Endothelial cell of umbilical vein (primary cell): ENCODE results near the gene SRGAP1. TPM values are rescaled to one million over a fixed set of nuclear protein-coding genes. Genes with fewer than 3 reads are reported as not detected.

Experiments used
- BruUV-seq: library from RNA; stranded (reverse); fragments of 400-500 nt; replicated peaks from 2 replicates; lab custom pipeline; 2021; lab: Mats Ljungman, UMichigan
- CTCF ChIA-PET: fragments of 300-600, 350-600 bp; sonication (Branson Sonifier 250); formaldehyde crosslinking; loops from one replicate; lab custom pipeline; 2021; ENCODE audit warnings: antibody characterized with exemption, inconsistent platforms; lab: Charles Lee
- POLR2A ChIA-PET: fragments of 300-600, 350-600 bp; sonication (Branson Sonifier 250); formaldehyde crosslinking; loops from one replicate; lab custom pipeline; 2021; ENCODE audit warnings: antibody characterized with exemption, inconsistent platforms; lab: Charles Lee
- DNase-seq: peaks from one replicate; pipeline ENCODE4 v3.0.0-alpha.2; 2011; ENCODE audit warnings: low read depth, low spot score
- FAIRE-seq: peaks from 2 replicates; lab custom pipeline; 2011; peaks lifted over from hg19 to GRCh38; lab: Jason Lieb, UNC
- H2AFZ ChIP-seq: 2 replicates; pipeline ENCODE4 v1.6.0; 2012; ENCODE audit warnings: low read depth, low read length, control low read depth, inconsistent platforms
- H3K27ac ChIP-seq: 2 replicates; pipeline ENCODE4 v1.5.1; 2011; ENCODE audit warnings: low read depth, mild to moderate bottlenecking, control low read depth, low read length, moderate library complexity; ENCODE audit not compliant: insufficient read depth
- H3K27me3 ChIP-seq, 2 experiments: 2 replicates each; pipeline versions ENCODE4 v1.6.0 to v1.6.1; 2011; ENCODE audit warnings: low read length in 2 of 2, mixed read lengths in 1 of 2; ENCODE audit not compliant: control insufficient read depth in 2 of 2, insufficient read depth in 2 of 2
- H3K36me3 ChIP-seq, 2 experiments: 2 replicates in 1 of 2; 3 replicates in 1 of 2; pipeline ENCODE4 v1.5.1; 2011; ENCODE audit warnings: low read length in 2 of 2, mild to moderate bottlenecking in 1 of 2, moderate library complexity in 1 of 2; ENCODE audit not compliant: control insufficient read depth in 2 of 2, insufficient read depth in 2 of 2; ENCODE audit errors: extremely low read depth in 1 of 2
- H3K4me1 ChIP-seq: 3 replicates; pipeline ENCODE4 v1.5.1; 2011; ENCODE audit warnings: mild to moderate bottlenecking, low read length; ENCODE audit not compliant: control insufficient read depth, insufficient read depth; ENCODE audit errors: extremely low read depth
- H3K4me2 ChIP-seq: 2 replicates; pipeline ENCODE4 v1.6.1; 2011; ENCODE audit warnings: low read length, control low read depth, mixed read lengths; ENCODE audit not compliant: insufficient read depth
- H3K4me3 ChIP-seq, 3 experiments: fragments of 200-600 bp in 1 of 3; sonication (generic), shearing (Covaris generic) in 1 of 3; replicated peaks in 1 of 3; 2 replicates each; pipeline ENCODE4 v1.5.1; 2011 to 2016; ENCODE audit warnings: control low read depth in 3 of 3, low read length in 3 of 3, mild to moderate bottlenecking in 2 of 3, inconsistent platforms in 1 of 3, low read depth in 1 of 3, moderate library complexity in 1 of 3; ENCODE audit not compliant: insufficient read depth in 1 of 3
- H3K79me2 ChIP-seq: 2 replicates; pipeline ENCODE4 v1.6.0; 2012; ENCODE audit warnings: low read length, inconsistent platforms; ENCODE audit not compliant: control insufficient read depth, insufficient read depth
- H3K9ac ChIP-seq: replicated peaks from 2 replicates; pipeline ENCODE3; 2011; ENCODE audit warnings: low read length, control low read depth; ENCODE audit not compliant: insufficient read depth; ENCODE audit errors: extremely low read depth
- H3K9me1 ChIP-seq: replicated peaks from 3 replicates; pipeline ENCODE4 v1.6.0; 2011; ENCODE audit warnings: mild to moderate bottlenecking, low read length; ENCODE audit not compliant: control insufficient read depth, insufficient read depth; ENCODE audit errors: extremely low read depth
- H3K9me3 ChIP-seq: replicated peaks from 2 replicates; pipeline ENCODE4 v1.5.1; 2012; ENCODE audit warnings: low read length, inconsistent platforms; ENCODE audit not compliant: control insufficient read depth, insufficient read depth
- H4K20me1 ChIP-seq: replicated peaks from 2 replicates; pipeline ENCODE3; 2011; ENCODE audit warnings: mild to moderate bottlenecking, low read length; ENCODE audit not compliant: control insufficient read depth, insufficient read depth; ENCODE audit errors: extremely low read depth
- EZH2 ChIP-seq: IDR thresholded peaks from 2 replicates; pipeline ENCODE4 v1.6.1; 2012; ENCODE audit warnings: borderline replicate concordance, low read depth, mild to moderate bottlenecking, moderate library complexity, low read length, inconsistent platforms; ENCODE audit not compliant: severe bottlenecking
- FOS ChIP-seq: IDR thresholded peaks from 2 replicates; pipeline ENCODE4 v1.6.1; 2011; ENCODE audit warnings: mild to moderate bottlenecking, low read length, moderate library complexity, borderline replicate concordance; ENCODE audit not compliant: insufficient read depth
- GATA2 ChIP-seq: IDR thresholded peaks from 2 replicates; pipeline ENCODE4 v1.7.0; 2011; ENCODE audit warnings: low read depth, mild to moderate bottlenecking, moderate library complexity, mixed read lengths, low read length; ENCODE audit not compliant: insufficient read length, insufficient read depth
- JUN ChIP-seq: IDR thresholded peaks from 2 replicates; pipeline ENCODE4 v1.6.1; 2011; ENCODE audit warnings: borderline replicate concordance, low read depth; ENCODE audit not compliant: insufficient read length, insufficient read depth
- MYC ChIP-seq: IDR thresholded peaks from one replicate; pipeline ENCODE4 v1.6.1; 2011; ENCODE audit warnings: mild to moderate bottlenecking, low read depth, low read length
- POLR2A ChIP-seq: IDR thresholded peaks from 2 replicates; pipeline ENCODE4 v1.6.1; 2012; ENCODE audit warnings: low read depth, mild to moderate bottlenecking, control low read depth, low read length
- POLR2AphosphoS5 ChIP-seq: IDR thresholded peaks from 2 replicates; pipeline ENCODE4 v1.6.1; 2012; ENCODE audit warnings: low read depth, mild to moderate bottlenecking, control low read depth, low read length, moderate library complexity; ENCODE audit not compliant: insufficient read depth
- dilution Hi-C: fragments of 300-500 bp; cut with MboI; formaldehyde crosslinking; loops from one replicate; pipeline ENCODE4 v1.15.0; 2019; ENCODE audit warnings: low sequenced_read_pairs; ENCODE audit not compliant: extremely low pct_ligation_motif_present
- intact Hi-C: fragments of 100-400 bp; cut with micrococcal nuclease; formaldehyde crosslinking; loops from one replicate; pipeline ENCODE4 v1.10.0; 2022
- polyA plus RNA-seq, 4 experiments: library from polyadenylated mRNA; depleted of rRNA in 3 of 4; stranded (reverse) in 3 of 4; unstranded in 1 of 4; fragments of >200 nt; gene quantifications; 2 replicates each; pipeline versions ENCODE4 v1.2.1 to v1.2.3, GENCODE V29; 2011 to 2012; ENCODE audit warnings: missing spikeins in 1 of 4
- total RNA-seq: library from RNA; stranded (reverse); gene quantifications from 2 replicates; pipeline ENCODE4 v1.2.3, GENCODE V29; 2021
- TF ChIP-seq, protein P1 (sequence below): IDR thresholded peaks from 2 replicates; pipeline ENCODE4 v1.6.1; 2011; ENCODE audit not compliant: insufficient read depth, insufficient read length
- TF ChIP-seq, protein P2 (sequence below), 2 donors: IDR thresholded peaks; 1 replicate in 1 of 2; 2 replicates in 1 of 2; pipeline ENCODE4 v1.5.1; 2011; ENCODE audit warnings: low read length in 2 of 2, mild to moderate bottlenecking in 2 of 2, moderate library complexity in 2 of 2, control low read depth in 1 of 2, inconsistent platforms in 1 of 2, low read depth in 1 of 2; ENCODE audit not compliant: insufficient read depth in 1 of 2; ENCODE audit errors: extremely low read depth in 1 of 2

Gene SRGAP1
- total and polyA plus RNA-seq, 2 donors (not counting 3 experiments of a cell fraction or from before 2014, with no cell fraction given): 4.9 to 16.3 TPM

DNA sequence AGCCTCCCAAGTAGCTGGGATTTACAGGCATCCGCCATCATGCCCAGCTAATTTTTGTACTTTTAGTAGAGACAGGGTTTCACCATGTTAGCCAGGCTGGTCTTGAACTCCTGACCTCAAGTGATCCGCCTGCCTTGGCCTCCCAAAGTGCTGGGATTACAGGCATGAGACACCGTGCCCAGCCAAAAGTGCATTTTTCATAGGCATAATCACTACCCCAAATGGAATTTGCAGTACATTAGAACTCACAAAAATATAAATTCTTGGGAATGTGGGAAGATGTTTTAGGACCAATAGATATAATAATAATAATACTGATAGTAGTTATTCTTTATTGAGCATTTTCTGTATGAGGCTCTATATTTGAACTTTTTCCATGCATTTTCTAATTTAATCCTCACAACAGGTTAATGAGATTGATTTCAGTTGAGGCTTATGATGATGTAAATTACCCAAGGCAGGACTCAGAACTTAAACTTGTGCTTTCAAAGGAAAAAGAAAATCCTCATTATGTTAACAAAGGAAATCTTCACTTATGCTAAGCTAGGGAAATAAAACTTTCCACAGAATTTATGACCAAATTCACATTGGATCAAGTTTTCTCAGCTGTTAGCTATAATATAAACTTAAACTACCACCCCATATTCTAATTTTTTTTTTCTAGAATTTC is 121.6 kb downstream of the SRGAP1 start:
- DNase-seq: no peak
- H3K9ac ChIP-seq: no peak overlapping the region
- POLR2A ChIA-PET: interaction anchor here (0.6 kb wide), 1 partner anchor 17 kb away, joined by 3 read pairs; no protein-coding TSS in a partner anchor

More for the DNA sequence above, 121.6 kb downstream of the SRGAP1 start:
- TF ChIP-seq, protein P1, sequence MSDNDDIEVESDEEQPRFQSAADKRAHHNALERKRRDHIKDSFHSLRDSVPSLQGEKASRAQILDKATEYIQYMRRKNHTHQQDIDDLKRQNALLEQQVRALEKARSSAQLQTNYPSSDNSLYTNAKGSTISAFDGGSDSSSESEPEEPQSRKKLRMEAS: no peak
- TF ChIP-seq EZH2 (no peak), POLR2A (no peak), POLR2AphosphoS5 (no peak), GATA2 (no peak), FOS (no peak), JUN (no peak), MYC (no peak)
- TF ChIP-seq, protein P2, sequence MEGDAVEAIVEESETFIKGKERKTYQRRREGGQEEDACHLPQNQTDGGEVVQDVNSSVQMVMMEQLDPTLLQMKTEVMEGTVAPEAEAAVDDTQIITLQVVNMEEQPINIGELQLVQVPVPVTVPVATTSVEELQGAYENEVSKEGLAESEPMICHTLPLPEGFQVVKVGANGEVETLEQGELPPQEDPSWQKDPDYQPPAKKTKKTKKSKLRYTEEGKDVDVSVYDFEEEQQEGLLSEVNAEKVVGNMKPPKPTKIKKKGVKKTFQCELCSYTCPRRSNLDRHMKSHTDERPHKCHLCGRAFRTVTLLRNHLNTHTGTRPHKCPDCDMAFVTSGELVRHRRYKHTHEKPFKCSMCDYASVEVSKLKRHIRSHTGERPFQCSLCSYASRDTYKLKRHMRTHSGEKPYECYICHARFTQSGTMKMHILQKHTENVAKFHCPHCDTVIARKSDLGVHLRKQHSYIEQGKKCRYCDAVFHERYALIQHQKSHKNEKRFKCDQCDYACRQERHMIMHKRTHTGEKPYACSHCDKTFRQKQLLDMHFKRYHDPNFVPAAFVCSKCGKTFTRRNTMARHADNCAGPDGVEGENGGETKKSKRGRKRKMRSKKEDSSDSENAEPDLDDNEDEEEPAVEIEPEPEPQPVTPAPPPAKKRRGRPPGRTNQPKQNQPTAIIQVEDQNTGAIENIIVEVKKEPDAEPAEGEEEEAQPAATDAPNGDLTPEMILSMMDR (IDR thresholded peaks at IDR 0.05; ENCODE audit: extremely low read depth in 1 of 2, insufficient read depth in 1 of 2, low read depth in 1 of 2, low read length in 2 of 2): no peak
- CTCF ChIA-PET: interaction anchor here (0.9 to 1.3 kb wide), 3 partner anchors 10 to 215 kb away, joined by 3 to 4 read pairs (median 3); no protein-coding TSS in a partner anchor
- Histone ChIP-seq H3K27ac (no peak overlapping the region), H3K9me3 (no peaks in the 10 kb centered on the region), H3K27me3 (no peaks in the 10 kb centered on the region), H3K4me1 (peaks cover 29% of the 10 kb centered on the region), H3K36me3 (no peaks in the 10 kb centered on the region), H3K79me2 (peaks cover 3% of the 10 kb centered on the region), H2AFZ (no peak overlapping the region), H4K20me1 (no peaks in the 10 kb centered on the region), H3K4me2 (no peak overlapping the region), H3K4me3 (no peak overlapping the region), H3K9me1 (peaks cover 2% of the 10 kb centered on the region)
- no TSS peak for BruUV-seq
- dilution Hi-C loops (no loop called here), intact Hi-C loops (loop anchor here (5.0 kb wide), 1 partner anchor 216 kb away; no protein-coding TSS in a partner anchor)
- no peak for FAIRE-seq
